IMR-90 (cell line): ENCODE data around the gene ITIH4. TPM values are rescaled to one million over a fixed set of nuclear protein-coding genes. Genes with fewer than 3 reads are reported as not detected.

Experiments used
- ATAC-seq: fragments of 200-7000 bp; cut with Tn5 transposase; 2 replicates; pipeline ENCODE4 v1.9.1; 2020; ENCODE audit warnings: low read depth, mild to moderate bottlenecking, moderate library complexity
- BruUV-seq: library from RNA; stranded (reverse); fragments of 400-500 nt; replicated peaks from 2 replicates; lab custom pipeline; 2021; lab: Mats Ljungman, UMichigan
- CTCF ChIA-PET: fragments of 300-600 bp; formaldehyde crosslinking; extraction: SDS; loops from one replicate; lab custom pipeline; 2021; ENCODE audit warnings: antibody characterized with exemption; lab: Yijun Ruan, JAX
- POLR2A ChIA-PET: fragments of 300-600 bp; sonication (Branson Sonifier 250); formaldehyde crosslinking; loops from one replicate; lab custom pipeline; 2022; ENCODE audit warnings: antibody characterized with exemption; ENCODE audit not compliant: unreplicated experiment; lab: Charles Lee
- DNase-seq: peaks from one replicate; pipeline ENCODE4 v3.0.0; 2013
- H2AFZ ChIP-seq: replicated peaks from 2 replicates; pipeline ENCODE3; 2013; ENCODE audit warnings: low read length, mild to moderate bottlenecking; ENCODE audit not compliant: poor library complexity
- H2AK5ac ChIP-seq: 2 replicates; pipeline ENCODE4 v1.6.1; 2013; ENCODE audit warnings: low read depth, low read length, inconsistent platforms
- H2AK9ac ChIP-seq: replicated peaks from 2 replicates; pipeline ENCODE3; 2013; ENCODE audit warnings: mild to moderate bottlenecking, low read depth, low read length, moderate library complexity; ENCODE audit not compliant: poor library complexity
- H2BK120ac ChIP-seq: 2 replicates; pipeline ENCODE4 v1.6.1; 2013; ENCODE audit warnings: low read depth, low read length, inconsistent platforms
- H2BK15ac ChIP-seq: 3 replicates; pipeline ENCODE4 v1.6.1; 2013; ENCODE audit warnings: low read depth, low read length, inconsistent platforms
- H2BK20ac ChIP-seq: 2 replicates; pipeline ENCODE4 v1.6.1; 2013; ENCODE audit warnings: low read depth, mild to moderate bottlenecking, inconsistent platforms, low read length, moderate library complexity
- H2BK5ac ChIP-seq: 2 replicates; pipeline ENCODE4 v1.6.1; 2013; ENCODE audit warnings: mild to moderate bottlenecking, low read depth, low read length, inconsistent platforms; ENCODE audit not compliant: poor library complexity, severe bottlenecking
- H3K14ac ChIP-seq: replicated peaks from 2 replicates; pipeline ENCODE4 v1.6.1; 2013; ENCODE audit warnings: low read depth, low read length, inconsistent platforms
- H3K18ac ChIP-seq: 2 replicates; pipeline ENCODE4 v1.6.1; 2013; ENCODE audit warnings: low read depth, low read length, control low read depth
- H3K23ac ChIP-seq: 2 replicates; pipeline ENCODE4 v1.6.1; 2013; ENCODE audit warnings: low read depth, low read length, inconsistent platforms
- H3K27ac ChIP-seq: 2 replicates; pipeline ENCODE4 v1.5.1; 2013; ENCODE audit warnings: mild to moderate bottlenecking, control low read depth, low read length; ENCODE audit not compliant: insufficient read depth
- H3K27me3 ChIP-seq: 2 replicates; pipeline ENCODE4 v1.6.1; 2013; ENCODE audit warnings: low read length; ENCODE audit not compliant: control insufficient read depth, insufficient read depth
- H3K36me3 ChIP-seq: 2 replicates; pipeline ENCODE4 v1.6.1; 2013; ENCODE audit warnings: low read length, mixed read lengths; ENCODE audit not compliant: control insufficient read depth, insufficient read depth
- H3K4ac ChIP-seq: 2 replicates; pipeline ENCODE4 v1.6.1; 2013; ENCODE audit warnings: low read depth, low read length, inconsistent platforms
- H3K4me1 ChIP-seq: 2 replicates; pipeline ENCODE4 v1.6.1; 2013; ENCODE audit warnings: low read length, mixed read lengths; ENCODE audit not compliant: control insufficient read depth, insufficient read depth
- H3K4me2 ChIP-seq: 2 replicates; pipeline ENCODE4 v1.6.1; 2013; ENCODE audit warnings: low read depth, mild to moderate bottlenecking, control low read depth, low read length, moderate library complexity
- H3K4me3 ChIP-seq: 2 replicates; pipeline ENCODE4 v1.5.1; 2013; ENCODE audit warnings: low read depth, mild to moderate bottlenecking, control low read depth, low read length, moderate library complexity; ENCODE audit not compliant: insufficient read depth
- H3K56ac ChIP-seq: 2 replicates; pipeline ENCODE4 v1.6.1; 2013; ENCODE audit warnings: low read length, inconsistent platforms; ENCODE audit not compliant: insufficient read depth; ENCODE audit errors: extremely low read depth
- H3K79me1 ChIP-seq, 2 experiments: 2 replicates each; pipeline ENCODE4 v1.6.1; 2013; ENCODE audit warnings: low read length in 2 of 2, inconsistent platforms in 1 of 2, low read depth in 1 of 2
- H3K9ac ChIP-seq: 2 replicates; pipeline ENCODE4 v1.6.1; 2013; ENCODE audit warnings: low read depth, low read length, control low read depth
- H3K9me1 ChIP-seq: 2 replicates; pipeline ENCODE4 v1.6.1; 2013; ENCODE audit warnings: low read length, inconsistent platforms; ENCODE audit not compliant: insufficient read depth
- H3K9me3 ChIP-seq: 2 replicates; pipeline ENCODE4 v1.6.1; 2013; ENCODE audit warnings: low read length; ENCODE audit not compliant: control insufficient read depth, insufficient read depth
- H4K20me1 ChIP-seq: 2 replicates; pipeline ENCODE4 v1.6.1; 2013; ENCODE audit warnings: low read length, inconsistent platforms; ENCODE audit not compliant: insufficient read depth
- H4K5ac ChIP-seq: 2 replicates; pipeline ENCODE4 v1.6.1; 2013; ENCODE audit warnings: mild to moderate bottlenecking, low read depth, low read length, control low read depth
- H4K8ac ChIP-seq, 2 experiments: 2 replicates each; pipeline ENCODE4 v1.6.1; 2013; ENCODE audit warnings: low read depth in 2 of 2, low read length in 2 of 2, control low read depth in 1 of 2, inconsistent platforms in 1 of 2
- H4K91ac ChIP-seq: 2 replicates; pipeline ENCODE4 v1.6.1; 2013; ENCODE audit warnings: low read depth, low read length, inconsistent platforms; ENCODE audit not compliant: insufficient read depth
- BHLHE40 ChIP-seq: fragments of 150-350 bp; IDR thresholded peaks from 2 replicates; pipeline ENCODE4 v1.6.1; 2016; ENCODE audit warnings: mild to moderate bottlenecking, low read depth, low read length
- CHD1 ChIP-seq: IDR thresholded peaks from 2 replicates; pipeline ENCODE4 v1.6.1; 2012; ENCODE audit warnings: low read depth, low read length, improper control_type of control experiment
- FOS ChIP-seq: fragments of 150-350 bp; IDR thresholded peaks from 2 replicates; pipeline ENCODE4 v1.6.1; 2016; ENCODE audit warnings: low read depth, low read length
- MAFK ChIP-seq: IDR thresholded peaks from 2 replicates; pipeline ENCODE4 v1.6.1; 2012; ENCODE audit warnings: low read depth, low read length, improper control_type of control experiment
- MAZ ChIP-seq: IDR thresholded peaks from 2 replicates; pipeline ENCODE4 v1.6.1; 2012; ENCODE audit warnings: low read depth, mild to moderate bottlenecking, low read length, improper control_type of control experiment, moderate library complexity, borderline replicate concordance
- MXI1 ChIP-seq: IDR thresholded peaks from 2 replicates; pipeline ENCODE4 v1.6.1; 2012; ENCODE audit warnings: low read depth, mild to moderate bottlenecking, low read length, moderate library complexity, borderline replicate concordance
- NFE2L2 ChIP-seq: fragments of 150-350 bp; IDR thresholded peaks from 2 replicates; pipeline ENCODE4 v1.6.1; 2016; ENCODE audit warnings: low read depth, mild to moderate bottlenecking, low read length
- POLR2A ChIP-seq: IDR thresholded peaks from 2 replicates; pipeline ENCODE4 v1.6.1; 2012; ENCODE audit warnings: mild to moderate bottlenecking, low read depth, low read length
- RAD21 ChIP-seq: IDR thresholded peaks from 2 replicates; pipeline ENCODE4 v1.6.1; 2012; ENCODE audit warnings: low read length, improper control_type of control experiment
- RCOR1 ChIP-seq: IDR thresholded peaks from 2 replicates; pipeline ENCODE4 v1.6.1; 2012; ENCODE audit warnings: mild to moderate bottlenecking, low read length, improper control_type of control experiment; ENCODE audit not compliant: insufficient replicate concordance
- RFX5 ChIP-seq: IDR thresholded peaks from 2 replicates; pipeline ENCODE4 v1.8.0; 2012; ENCODE audit warnings: low read depth, mild to moderate bottlenecking, low read length, moderate library complexity
- SMC3 ChIP-seq: fragments of 150-350 bp; IDR thresholded peaks from 2 replicates; pipeline ENCODE4 v1.6.1; 2016; ENCODE audit warnings: low read depth, mild to moderate bottlenecking, antibody characterized with exemption, low read length, moderate library complexity
- WGBS, 2 experiments: methylation state at CpG; one replicate each; pipeline versions ENCODE4 v1.1.5 to v1.1.7; 2013; ENCODE audit warnings: missing lambda C conversion rate in 2 of 2; ENCODE audit not compliant: insufficient read length in 1 of 2; ENCODE audit errors: extremely low coverage in 2 of 2; 5-methylcytosine and 5-hydroxymethylcytosine counted together
- dilution Hi-C: fragments of 300-500 bp; cut with HindIII; formaldehyde crosslinking; loops from one replicate; pipeline ENCODE4 v1.14.3; 2018; ENCODE audit warnings: low sequenced_read_pairs; ENCODE audit not compliant: unreplicated experiment
- in situ Hi-C: fragments of 300-500 bp; cut with MboI; formaldehyde crosslinking; loops from 3 replicates; pipeline ENCODE4 v1.14.3; 2019; ENCODE audit warnings: low sequenced_read_pairs, inconsistent platforms, mixed read lengths
- intact Hi-C: fragments of 100-400 bp; cut with micrococcal nuclease; formaldehyde crosslinking; loops from 2 replicates; pipeline ENCODE4 v1.10.0; 2022
- polyA plus RNA-seq, 3 experiments: library from polyadenylated mRNA; depleted of rRNA; stranded (reverse); fragments of >200 nt; gene quantifications; 2 replicates each; pipeline ENCODE4 v1.2.3, GENCODE V29; 2012; ENCODE audit warnings: low replicate concordance in 1 of 3
- total RNA-seq: library from RNA; depleted of rRNA; stranded (reverse); fragments of >200 nt; gene quantifications from 2 replicates; pipeline ENCODE4 v1.2.3, GENCODE V29; 2012
- TF ChIP-seq, protein P1 (sequence below): fragments of 150-350 bp; IDR thresholded peaks from 2 replicates; pipeline ENCODE4 v1.6.1; 2016; ENCODE audit warnings: low read depth, mild to moderate bottlenecking, low read length, moderate library complexity, borderline replicate concordance
- TF ChIP-seq, protein P2 (sequence below): fragments of 150-350 bp; IDR thresholded peaks from 2 replicates; pipeline ENCODE4 v1.6.1; 2017; ENCODE audit warnings: mild to moderate bottlenecking, antibody characterized with exemption, low read length, low read depth
- TF ChIP-seq, protein P3 (sequence below): conservative IDR thresholded peaks from 2 replicates; pipeline ENCODE4 v1.5.1; 2012; ENCODE audit warnings: mild to moderate bottlenecking, low read depth, low read length, improper control_type of control experiment

Gene ITIH4
- total and polyA plus RNA-seq, 2 of the 4 experiments (the other 2 are of a cell fraction), result 0.26 to 0.36 TPM

DNA sequence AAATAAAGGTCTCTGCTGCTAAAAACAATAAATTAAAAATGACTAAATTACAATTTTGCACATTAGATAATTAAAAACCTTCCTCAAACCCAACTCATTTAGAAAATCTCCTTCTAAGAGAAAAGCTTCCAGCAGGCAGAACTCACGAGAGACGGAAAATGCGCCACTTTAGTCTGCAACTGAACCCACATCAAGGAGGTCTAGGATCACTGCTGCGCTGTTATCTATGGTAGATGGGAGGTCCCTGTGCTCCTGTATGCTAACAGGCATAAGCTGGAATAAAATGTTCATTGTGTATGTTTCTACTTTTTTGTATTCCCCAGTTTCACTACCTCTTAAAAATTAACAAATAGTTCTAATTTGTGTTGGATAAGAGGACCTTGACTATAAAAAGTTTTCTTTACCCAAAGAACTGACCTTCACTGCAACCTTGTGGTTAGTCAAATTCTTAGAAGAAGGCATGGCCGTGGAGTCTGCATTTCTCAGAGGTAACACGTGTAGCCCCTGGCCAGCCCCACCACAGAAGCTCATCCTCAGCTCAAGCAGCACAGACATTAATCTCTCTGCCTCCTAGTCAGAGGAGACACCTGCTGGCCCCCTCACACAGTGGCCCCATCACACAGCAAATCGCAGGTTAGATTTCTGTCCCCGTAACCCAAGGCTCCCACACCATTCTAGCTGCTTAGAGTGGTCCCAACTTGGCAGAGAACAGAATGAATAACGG, 44.6 kb upstream of the ITIH4 start:
- no peak overlapping the region for H3K9ac ChIP-seq
- no peak overlapping the region for H3K23ac ChIP-seq
- H2BK5ac ChIP-seq, result no peak overlapping the region
- no peak overlapping the region for H3K14ac ChIP-seq
- H2AK5ac ChIP-seq, result no peak overlapping the region
- H4K91ac ChIP-seq, result no peak overlapping the region
- peaks cover 3% of the 10 kb centered on the region; the same call in 1 of the 2 replicates for H3K36me3 ChIP-seq
- no peaks in the 10 kb centered on the region for H3K27me3 ChIP-seq
- H2AK9ac ChIP-seq, result no peak overlapping the region
- no peak overlapping the region for H4K5ac ChIP-seq
- no peaks in the 10 kb centered on the region for H3K9me3 ChIP-seq
- H3K56ac ChIP-seq, result no peak overlapping the region
- H3K18ac ChIP-seq, result no peak overlapping the region
- WGBS, 2 experiments, result no CpG with 5 or more reads among the region's 9 CpGs
- no peaks in the 10 kb centered on the region; the same call in 1 of the 2 replicates for H4K20me1 ChIP-seq
- in situ Hi-C loops, result no loop called here
- peaks cover 9% of the 10 kb centered on the region for H3K4me1 ChIP-seq
- no peak overlapping the region for H2BK120ac ChIP-seq
- no peak overlapping the region for H4K8ac ChIP-seq
- H2BK15ac ChIP-seq, result no peak overlapping the region
- no TSS peak for BruUV-seq
- dilution Hi-C loops, result no loop called here
- ATAC-seq, result no peak
- no peak overlapping the region for H3K4me3 ChIP-seq
- intact Hi-C loops, result no loop called here
- H3K27ac ChIP-seq, result no peak overlapping the region
- peaks cover 10% of the 10 kb centered on the region; the same call in 1 of the 2 replicates for H3K9me1 ChIP-seq
- no peak overlapping the region for H2AFZ ChIP-seq
- H3K4ac ChIP-seq, result no peak overlapping the region
- H3K4me2 ChIP-seq, result no peak overlapping the region
- ChIA-PET POLR2A (no interaction called here), CTCF (interaction anchor here (0.6 kb wide), 1 partner anchor 50 kb away, joined by 4 read pairs; no protein-coding TSS in a partner anchor)
- no peak overlapping the region for H2BK20ac ChIP-seq
- peaks cover 16 to 63% of the 10 kb centered on the region in 2 experiments for H3K79me1 ChIP-seq
- DNase-seq, result no peak
- TF ChIP-seq NFE2L2 (no peak), MAFK (no peak), RFX5 (no peak), CHD1 (no peak), RCOR1 (no peak), SMC3 (no peak), MAZ (no peak), RAD21 (no peak), BHLHE40 (no peak), MXI1 (no peak), FOS (no peak), POLR2A (no peak)
- TF ChIP-seq, protein P1, sequence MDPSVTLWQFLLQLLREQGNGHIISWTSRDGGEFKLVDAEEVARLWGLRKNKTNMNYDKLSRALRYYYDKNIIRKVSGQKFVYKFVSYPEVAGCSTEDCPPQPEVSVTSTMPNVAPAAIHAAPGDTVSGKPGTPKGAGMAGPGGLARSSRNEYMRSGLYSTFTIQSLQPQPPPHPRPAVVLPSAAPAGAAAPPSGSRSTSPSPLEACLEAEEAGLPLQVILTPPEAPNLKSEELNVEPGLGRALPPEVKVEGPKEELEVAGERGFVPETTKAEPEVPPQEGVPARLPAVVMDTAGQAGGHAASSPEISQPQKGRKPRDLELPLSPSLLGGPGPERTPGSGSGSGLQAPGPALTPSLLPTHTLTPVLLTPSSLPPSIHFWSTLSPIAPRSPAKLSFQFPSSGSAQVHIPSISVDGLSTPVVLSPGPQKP, result no peak
- TF ChIP-seq, protein P2, sequence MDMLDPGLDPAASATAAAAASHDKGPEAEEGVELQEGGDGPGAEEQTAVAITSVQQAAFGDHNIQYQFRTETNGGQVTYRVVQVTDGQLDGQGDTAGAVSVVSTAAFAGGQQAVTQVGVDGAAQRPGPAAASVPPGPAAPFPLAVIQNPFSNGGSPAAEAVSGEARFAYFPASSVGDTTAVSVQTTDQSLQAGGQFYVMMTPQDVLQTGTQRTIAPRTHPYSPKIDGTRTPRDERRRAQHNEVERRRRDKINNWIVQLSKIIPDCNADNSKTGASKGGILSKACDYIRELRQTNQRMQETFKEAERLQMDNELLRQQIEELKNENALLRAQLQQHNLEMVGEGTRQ, result no peak
- TF ChIP-seq, protein P3, sequence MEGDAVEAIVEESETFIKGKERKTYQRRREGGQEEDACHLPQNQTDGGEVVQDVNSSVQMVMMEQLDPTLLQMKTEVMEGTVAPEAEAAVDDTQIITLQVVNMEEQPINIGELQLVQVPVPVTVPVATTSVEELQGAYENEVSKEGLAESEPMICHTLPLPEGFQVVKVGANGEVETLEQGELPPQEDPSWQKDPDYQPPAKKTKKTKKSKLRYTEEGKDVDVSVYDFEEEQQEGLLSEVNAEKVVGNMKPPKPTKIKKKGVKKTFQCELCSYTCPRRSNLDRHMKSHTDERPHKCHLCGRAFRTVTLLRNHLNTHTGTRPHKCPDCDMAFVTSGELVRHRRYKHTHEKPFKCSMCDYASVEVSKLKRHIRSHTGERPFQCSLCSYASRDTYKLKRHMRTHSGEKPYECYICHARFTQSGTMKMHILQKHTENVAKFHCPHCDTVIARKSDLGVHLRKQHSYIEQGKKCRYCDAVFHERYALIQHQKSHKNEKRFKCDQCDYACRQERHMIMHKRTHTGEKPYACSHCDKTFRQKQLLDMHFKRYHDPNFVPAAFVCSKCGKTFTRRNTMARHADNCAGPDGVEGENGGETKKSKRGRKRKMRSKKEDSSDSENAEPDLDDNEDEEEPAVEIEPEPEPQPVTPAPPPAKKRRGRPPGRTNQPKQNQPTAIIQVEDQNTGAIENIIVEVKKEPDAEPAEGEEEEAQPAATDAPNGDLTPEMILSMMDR, result no peak
